BE2C (cell line): ENCODE results near the gene NEK4.

Experiments
- DNase-seq: peaks from one replicate; pipeline ENCODE4 v3.0.0-alpha.2; 2020
- H3K27me3 ChIP-seq: fragments of 250-450 bp; sonication (Bioruptor Pico); 2 replicates; pipeline ENCODE4 v1.5.1; 2020; ENCODE audit warnings: mild to moderate bottlenecking
- H3K36me3 ChIP-seq: fragments of 250-450 bp; sonication (Bioruptor Pico); 2 replicates; pipeline ENCODE4 v1.5.1; 2020; ENCODE audit warnings: mild to moderate bottlenecking
- H3K4me1 ChIP-seq: fragments of 250-450 bp; sonication (Bioruptor Pico); 2 replicates; pipeline ENCODE4 v1.5.1; 2020
- H3K4me3 ChIP-seq: 2 replicates; pipeline ENCODE4 v1.5.1; 2011; ENCODE audit warnings: low read depth, low read length
- H3K9me3 ChIP-seq: fragments of 250-450 bp; sonication (Bioruptor Pico); 2 replicates; pipeline ENCODE4 v1.5.1; 2020
- TF ChIP-seq, protein P1 (sequence below): IDR thresholded peaks from 2 replicates; pipeline ENCODE4 v1.5.1; 2012; ENCODE audit warnings: mild to moderate bottlenecking, low read depth, low read length

NEK4 gene

DNA sequence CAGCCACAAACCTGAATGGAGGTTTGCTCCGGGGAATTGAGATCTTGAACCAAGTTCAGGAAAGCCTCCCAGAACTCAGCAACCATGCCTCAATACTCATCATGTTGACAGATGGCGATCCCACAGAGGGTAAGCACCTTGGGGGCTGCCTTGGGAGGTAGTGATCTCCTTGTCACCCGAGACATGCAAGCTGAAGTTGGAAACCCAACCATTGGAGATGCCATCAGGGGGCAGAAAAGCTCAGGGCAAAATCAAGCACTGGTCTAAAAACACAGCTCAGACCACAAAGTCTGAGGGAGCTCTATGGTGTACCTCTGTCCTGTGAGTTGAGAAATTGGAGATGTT, 12.4 kb upstream of the NEK4 start:
- no peaks in the 10 kb centered on the region for H3K4me1 ChIP-seq
- no peaks in the 10 kb centered on the region for H3K27me3 ChIP-seq
- no peak for DNase-seq
- H3K4me3 ChIP-seq = no peak overlapping the region
- no peaks in the 10 kb centered on the region for H3K9me3 ChIP-seq
- TF ChIP-seq, protein P1, sequence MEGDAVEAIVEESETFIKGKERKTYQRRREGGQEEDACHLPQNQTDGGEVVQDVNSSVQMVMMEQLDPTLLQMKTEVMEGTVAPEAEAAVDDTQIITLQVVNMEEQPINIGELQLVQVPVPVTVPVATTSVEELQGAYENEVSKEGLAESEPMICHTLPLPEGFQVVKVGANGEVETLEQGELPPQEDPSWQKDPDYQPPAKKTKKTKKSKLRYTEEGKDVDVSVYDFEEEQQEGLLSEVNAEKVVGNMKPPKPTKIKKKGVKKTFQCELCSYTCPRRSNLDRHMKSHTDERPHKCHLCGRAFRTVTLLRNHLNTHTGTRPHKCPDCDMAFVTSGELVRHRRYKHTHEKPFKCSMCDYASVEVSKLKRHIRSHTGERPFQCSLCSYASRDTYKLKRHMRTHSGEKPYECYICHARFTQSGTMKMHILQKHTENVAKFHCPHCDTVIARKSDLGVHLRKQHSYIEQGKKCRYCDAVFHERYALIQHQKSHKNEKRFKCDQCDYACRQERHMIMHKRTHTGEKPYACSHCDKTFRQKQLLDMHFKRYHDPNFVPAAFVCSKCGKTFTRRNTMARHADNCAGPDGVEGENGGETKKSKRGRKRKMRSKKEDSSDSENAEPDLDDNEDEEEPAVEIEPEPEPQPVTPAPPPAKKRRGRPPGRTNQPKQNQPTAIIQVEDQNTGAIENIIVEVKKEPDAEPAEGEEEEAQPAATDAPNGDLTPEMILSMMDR = no peak
- H3K36me3 ChIP-seq = no peaks in the 10 kb centered on the region

DNA sequence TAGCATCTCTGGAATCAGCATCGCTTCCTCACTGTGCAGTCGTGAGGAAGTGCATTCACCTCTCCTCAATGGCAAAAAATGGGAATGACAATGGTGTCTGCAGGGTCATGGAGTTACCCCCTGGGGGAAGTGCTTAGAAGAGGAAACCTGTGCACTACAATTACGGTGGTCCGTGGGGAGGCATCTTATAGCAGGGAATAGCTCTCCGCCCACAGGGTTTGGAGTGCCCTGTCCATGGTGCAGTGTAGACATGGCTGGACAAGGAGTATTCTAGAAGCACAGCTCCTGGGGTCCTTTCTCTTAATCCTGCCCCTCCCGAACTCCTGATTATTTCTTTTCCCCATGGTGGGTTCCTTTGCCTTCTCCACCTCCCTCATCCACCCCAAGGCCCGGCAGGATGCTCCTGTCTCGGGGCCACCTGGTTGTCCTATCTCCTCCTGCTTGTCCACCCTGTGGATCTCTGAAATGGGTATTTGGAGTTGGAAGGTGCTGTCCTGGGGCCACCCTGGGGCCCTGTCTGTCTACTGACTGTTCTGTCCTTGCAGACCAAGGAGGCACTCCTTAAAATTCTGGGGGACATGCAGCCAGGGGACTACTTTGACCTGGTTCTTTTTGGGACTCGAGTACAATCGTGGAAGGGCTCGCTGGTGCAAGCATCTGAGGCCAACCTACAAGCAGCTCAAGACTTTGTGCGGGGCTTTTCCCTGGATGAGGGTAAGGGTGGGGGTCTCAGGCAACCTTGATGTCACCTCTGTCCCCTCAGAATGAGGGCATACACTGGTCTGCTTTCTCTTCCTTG, 11.9 kb upstream of the NEK4 start:
- H3K27me3 ChIP-seq = no peaks in the 10 kb centered on the region
- TF ChIP-seq, protein P1 = no peak
- H3K4me1 ChIP-seq = no peaks in the 10 kb centered on the region
- DNase-seq = no peak
- H3K9me3 ChIP-seq = no peaks in the 10 kb centered on the region
- no peaks in the 10 kb centered on the region for H3K36me3 ChIP-seq
- no peak overlapping the region for H3K4me3 ChIP-seq

DNA sequence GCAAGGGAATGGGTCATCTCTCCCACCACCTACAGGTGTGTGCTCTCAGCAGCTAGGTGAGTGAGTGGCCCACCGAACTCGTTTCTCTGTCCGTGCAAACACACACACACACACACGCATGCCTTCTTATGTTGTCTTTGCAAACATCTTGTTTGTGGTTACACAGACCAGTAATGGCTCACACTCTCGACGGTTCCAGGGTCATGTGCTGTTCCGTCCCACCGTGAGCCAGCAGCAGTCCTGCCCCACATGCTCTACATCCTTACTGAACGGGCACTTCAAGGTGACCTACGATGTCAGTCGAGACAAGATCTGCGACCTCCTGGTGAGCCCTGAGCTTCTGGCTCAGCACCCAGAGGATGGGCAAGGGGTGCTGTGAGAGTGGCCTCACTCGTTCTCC, 11.0 kb upstream of the NEK4 start:
- Histone ChIP-seq H3K27me3 (no peaks in the 10 kb centered on the region), H3K4me1 (no peaks in the 10 kb centered on the region), H3K4me3 (no peak overlapping the region), H3K36me3 (no peaks in the 10 kb centered on the region), H3K9me3 (no peaks in the 10 kb centered on the region)
- TF ChIP-seq, protein P1 = no peak
- no peak for DNase-seq

DNA sequence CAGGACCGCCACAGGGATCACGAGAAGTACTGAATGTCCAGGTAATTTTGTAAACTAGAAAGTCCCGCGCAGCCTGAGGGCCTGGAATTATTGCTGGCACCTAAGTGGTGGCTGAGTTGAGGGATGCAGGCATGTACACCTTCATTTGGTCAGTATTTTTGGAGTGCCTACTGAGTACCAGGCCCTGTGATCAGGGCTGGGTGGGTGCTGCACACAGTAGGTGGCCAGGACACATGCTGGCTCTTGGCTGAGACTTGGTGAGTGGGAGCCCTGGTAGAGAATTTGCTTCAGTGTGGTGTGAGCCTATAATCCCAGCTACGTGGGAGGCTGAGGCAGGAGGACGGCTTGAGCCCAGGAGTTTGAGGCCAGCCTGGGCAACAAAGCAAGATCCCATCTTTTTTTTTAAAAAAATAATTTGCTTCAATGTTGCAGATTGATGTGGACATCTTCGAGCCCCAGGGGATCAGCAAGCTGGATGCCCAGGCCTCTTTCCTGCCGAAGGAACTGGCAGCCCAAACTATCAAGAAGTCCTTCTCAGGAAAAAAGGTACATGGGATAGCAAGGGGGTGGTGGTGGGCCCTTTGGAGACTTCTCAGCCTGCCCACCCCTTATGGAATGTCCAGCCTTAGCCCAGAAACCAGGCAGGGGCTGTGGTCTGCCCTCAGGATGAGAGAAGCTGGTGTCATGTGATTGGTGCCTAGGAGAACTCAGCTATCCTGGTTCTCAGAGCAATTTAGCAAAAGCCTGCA, 9.3 kb upstream of the NEK4 start:
- TF ChIP-seq, protein P1 = no peak
- no peaks in the 10 kb centered on the region for H3K9me3 ChIP-seq
- H3K27me3 ChIP-seq = no peaks in the 10 kb centered on the region
- H3K36me3 ChIP-seq = no peaks in the 10 kb centered on the region
- DNase-seq = no peak
- H3K4me3 ChIP-seq = no peak overlapping the region
- H3K4me1 ChIP-seq = no peaks in the 10 kb centered on the region

DNA sequence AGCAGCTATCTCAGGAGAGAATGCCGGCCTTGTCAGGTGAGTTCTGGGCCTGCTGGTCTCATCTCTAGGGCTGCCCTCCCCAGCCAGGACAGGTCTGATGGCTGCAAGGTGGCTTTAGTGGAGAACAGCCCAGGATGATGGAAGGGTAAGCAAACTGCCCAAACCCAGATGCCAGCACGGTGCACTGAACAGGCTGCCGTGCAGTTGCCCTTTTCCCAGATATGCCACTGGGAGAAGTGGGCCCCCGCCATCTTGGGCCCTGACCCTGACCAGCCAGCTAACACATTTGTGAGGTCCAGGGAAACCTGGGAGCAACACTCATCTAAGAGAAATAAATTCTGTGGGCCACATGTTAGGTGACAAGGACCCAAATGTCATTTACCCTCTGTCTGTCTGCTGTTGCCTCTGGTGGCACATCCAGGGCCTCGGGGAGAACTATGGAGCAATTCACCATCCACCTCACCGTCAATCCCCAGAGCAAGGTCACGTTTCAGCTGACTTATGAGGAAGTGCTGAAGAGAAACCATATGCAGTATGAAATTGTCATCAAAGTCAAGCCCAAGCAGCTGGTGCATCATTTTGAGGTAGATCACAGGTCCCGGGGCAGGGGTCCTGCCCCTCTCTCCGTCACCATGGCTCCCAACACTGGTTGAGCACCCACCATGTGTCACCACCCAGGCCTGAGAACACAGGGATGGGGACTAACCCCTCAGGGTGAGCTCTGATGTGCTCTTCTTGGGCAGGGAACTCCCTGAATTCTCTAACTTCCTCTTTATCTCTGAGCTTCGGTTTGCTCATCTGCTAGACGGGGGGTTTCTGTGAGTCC, 8.5 kb upstream of the NEK4 start:
- Histone ChIP-seq H3K27me3 (no peaks in the 10 kb centered on the region), H3K9me3 (no peaks in the 10 kb centered on the region), H3K36me3 (no peaks in the 10 kb centered on the region), H3K4me3 (no peak overlapping the region), H3K4me1 (no peaks in the 10 kb centered on the region)
- TF ChIP-seq, protein P1 = no peak
- no peak for DNase-seq
